Measurements from ENCODE around the gene C2orf15.
A peak's percentile ranks its signal among the peaks of the same experiment; 100 is the strongest.
"Not testable (repeated sequence)": the region's sequence is repeated elsewhere in the genome, so short reads cannot be mapped to it uniquely, and the experiment has no call there.

Gene C2orf15

DNA sequence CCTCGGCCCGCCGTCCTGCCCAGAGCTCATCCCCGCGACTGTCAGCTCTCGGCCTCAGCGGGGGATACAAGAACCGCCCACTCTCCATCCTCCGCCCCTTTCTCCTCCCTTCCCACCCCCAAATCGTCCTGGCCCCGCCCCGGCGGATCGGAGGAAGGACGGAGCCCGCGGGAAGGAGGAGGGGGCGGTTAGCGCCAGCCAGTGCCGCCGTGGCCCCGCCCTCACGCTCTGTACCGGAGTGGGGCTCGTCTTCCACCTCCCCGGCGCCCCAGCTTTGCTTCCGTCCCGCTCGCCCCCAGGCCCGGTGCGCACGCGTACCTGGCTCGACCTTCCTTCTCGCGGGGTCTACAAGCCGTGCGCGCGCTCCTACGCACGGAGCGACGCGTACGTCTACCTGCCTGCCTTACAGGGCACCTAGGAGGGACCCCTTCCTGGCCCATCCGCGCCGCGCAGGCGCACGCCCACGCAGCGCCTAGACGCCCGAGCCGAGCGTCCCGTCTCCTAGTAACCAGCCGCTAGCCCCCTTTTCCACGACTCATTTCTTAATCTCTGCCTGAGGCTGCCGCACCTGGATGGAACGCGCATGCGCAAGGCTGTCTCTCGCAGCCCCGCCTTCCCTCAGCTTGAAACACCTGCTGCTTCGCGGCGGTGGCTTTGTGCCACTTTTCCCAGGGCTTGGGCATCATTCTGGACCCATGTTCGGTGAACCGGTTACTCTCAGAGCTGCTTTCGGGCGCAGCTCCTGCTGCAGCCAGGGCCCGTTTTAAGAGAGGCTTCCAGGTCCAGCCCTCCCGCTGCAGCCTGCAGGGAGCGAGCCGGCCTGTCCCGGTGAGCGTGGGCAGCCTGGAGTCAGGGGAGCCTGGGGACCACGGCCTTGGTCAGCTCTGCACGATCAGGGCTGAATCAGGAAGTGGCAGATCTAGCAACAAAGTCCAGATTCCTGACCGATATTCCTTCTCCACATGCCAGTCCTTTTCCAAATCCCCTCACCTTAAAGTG lies at the start of gene C2orf15:
TSS of gene C2orf15 (plus strand) at position 598 of the 999 bp plus-strand sequence. CDS start 8,852 bp downstream, outside the sequence.
- DNase-seq: peak; percentile 95 to 96

DNA sequence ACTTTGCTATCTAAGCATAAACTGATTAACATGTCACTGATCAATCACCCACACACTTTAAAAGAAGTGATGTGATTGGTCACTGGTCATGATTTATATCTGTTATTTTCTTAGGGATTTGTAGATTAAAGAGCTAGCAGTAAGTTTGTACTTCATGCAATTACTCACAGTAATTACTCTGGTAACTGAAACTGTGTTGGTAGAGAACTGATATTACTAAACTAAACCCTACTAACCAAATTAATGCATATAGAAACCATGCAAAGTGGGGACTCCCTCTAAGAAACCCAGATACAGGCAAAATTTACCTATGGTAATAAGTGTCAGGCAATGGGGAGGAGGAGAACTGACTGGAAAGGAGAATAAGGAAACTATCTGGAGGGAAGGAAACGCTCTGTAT lies 44.8 kb upstream of the C2orf15 start:
- no peak for DNase-seq

- DNase-seq: no peak
Measured at GRCh38 chr2:99101697-99102096, 39.8 kb upstream of the C2orf15 start.

- DNase-seq: no peak
Measured at GRCh38 chr2:99104006-99104405, 37.5 kb upstream of the C2orf15 start.

GRCh38 chr2:99106913-99107312 lies 34.6 kb upstream of the C2orf15 start:
- DNase-seq: no peak

DNA sequence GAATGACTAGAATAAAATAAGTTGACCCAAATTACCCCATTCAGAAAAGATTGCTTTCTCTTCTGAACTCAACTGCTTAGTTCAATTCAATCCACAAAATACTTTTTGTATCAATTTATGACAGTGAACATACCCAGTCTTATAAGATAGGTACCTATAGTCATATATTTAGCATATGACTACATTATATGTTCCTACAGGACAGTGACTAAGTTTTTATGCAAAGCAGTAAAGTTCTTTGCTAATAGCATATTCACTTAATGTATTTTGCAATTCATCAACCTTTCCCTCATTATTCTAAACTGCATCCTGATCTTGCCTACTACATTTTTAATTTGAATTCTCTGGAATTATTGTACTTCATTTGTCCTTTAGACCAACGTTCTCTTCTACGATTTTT lies 30.3 kb upstream of the C2orf15 start:
- no peak for DNase-seq

GRCh38 chr2:99111945-99112344 lies 29.6 kb upstream of the C2orf15 start:
- no peak for DNase-seq

DNA sequence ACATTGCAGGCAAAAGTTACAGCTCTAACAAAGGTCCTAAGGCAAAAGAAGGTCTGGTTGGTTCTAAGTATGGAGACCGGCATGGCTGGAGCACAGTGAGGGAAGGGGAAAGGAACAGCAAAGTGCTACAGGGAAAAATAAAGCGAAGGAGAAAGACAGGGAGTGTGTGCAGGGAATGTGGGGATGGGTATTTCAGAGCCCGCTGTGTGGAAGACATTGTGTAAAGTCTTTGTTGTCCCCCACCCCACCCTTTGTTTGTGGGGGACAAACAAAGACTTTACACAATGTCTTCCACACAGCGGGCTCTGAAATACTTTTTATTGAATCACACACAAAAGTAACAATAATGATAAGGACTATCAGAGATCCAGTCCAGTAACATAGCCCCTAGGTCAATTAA lies 28.9 kb upstream of the C2orf15 start:
- no peak for DNase-seq

DNA sequence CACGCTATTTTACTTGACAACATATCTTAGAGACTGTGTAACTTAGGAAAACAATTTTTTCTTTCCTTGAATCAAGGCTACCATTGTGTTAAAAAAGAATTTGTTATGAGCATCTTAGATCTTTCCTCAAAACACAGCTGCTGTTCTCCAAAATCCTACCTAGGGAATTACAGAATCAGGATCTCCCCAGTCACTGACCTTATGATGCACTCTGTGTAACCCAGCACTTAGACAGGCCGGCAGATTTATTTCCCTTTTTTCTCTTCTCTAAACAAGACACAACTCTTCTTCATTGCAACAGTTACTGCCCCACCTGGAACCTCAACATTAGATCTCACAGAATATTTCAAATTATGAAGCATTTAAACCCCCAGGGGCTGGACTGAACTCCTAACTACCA lies 13.5 kb upstream of the C2orf15 start:
- DNase-seq: no peak

- not testable (repeated sequence) for DNase-seq
Measured at GRCh38 chr2:99135044-99135556, 6.4 kb upstream of the C2orf15 start.

DNA sequence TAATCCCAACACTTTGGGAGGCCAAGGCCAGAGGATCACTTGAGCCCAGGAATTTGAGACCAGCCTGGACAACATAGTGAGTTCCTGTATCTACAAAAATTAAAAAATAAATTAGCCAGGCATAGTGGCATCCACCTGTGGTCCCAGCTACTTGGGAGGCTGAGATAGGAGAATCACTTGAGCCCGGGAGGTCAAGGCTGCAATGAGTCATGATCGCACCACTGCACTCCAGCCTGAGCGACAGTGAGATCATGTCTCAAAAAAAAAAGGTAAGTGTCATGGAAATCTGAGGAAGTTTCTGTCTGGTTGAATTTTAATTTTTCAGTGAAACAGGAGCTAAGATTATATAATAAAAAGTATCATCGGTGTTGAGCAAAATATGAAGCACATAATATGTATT lies 2.5 kb upstream of the C2orf15 start:
- no peak for DNase-seq

DNA sequence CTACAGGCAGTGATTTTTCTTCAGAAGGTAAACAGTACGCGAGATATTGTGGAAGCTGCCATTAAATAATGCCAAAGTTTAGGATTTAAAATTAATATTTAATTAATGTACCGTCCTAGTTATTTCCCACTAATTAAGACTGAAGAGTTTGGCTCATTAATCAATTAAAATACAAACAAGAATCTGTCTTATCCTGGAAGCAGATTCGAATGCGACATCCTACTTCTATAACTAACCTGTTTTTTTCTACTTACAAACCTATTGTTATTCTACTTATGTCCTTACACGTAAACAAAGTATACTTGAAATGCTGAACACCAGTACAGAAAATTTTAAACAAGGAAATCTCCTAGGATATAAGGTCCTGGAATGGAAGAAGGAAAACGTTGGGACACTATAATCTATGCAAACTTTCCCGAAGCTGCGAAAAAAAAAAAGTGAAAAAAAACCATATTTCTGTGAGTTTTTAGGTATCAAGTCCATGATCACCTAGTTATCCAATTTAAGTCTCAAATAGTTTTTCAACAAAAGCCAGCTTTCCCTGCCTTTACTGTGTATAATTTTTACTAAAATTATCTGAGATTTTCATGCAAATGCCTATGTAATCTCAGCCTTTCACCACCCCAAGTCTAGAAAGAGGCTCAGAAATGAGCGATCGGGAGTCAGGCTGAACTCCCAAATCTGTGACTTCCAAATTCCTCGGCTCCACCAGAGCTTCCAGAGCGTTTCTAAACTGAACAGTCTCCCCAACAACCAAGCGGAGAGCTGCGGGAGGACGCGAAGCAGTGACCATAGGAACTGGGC lies 1.2 kb upstream of the C2orf15 start:
- peak in 1 of 2 experiments; percentile 47 for DNase-seq

GRCh38 chr2:99140860-99141109 lies 722 bp upstream of the C2orf15 start:
- DNase-seq: peak in 1 of 2 experiments; percentile 54

DNA sequence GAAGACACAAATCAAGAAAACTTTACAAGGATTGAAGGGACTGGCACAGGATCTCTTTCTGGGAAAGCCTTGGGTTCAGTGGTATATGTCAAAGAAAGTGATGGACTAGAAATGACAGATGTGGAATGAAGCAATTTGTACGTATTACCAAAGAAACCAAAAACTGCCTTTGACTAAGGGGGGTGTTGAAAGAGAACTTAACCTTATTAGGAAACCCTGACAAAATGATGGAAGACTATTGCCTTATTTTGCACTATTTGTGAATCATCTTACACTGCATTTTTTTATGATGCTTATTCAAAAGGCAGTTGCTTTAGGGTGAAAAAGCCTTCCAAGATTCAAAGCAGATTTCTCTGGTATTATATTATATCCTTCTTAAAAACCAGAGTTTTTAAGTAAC lies 9.2 kb downstream of the C2orf15 start:
- no peak for DNase-seq

- DNase-seq: no peak
Measured at GRCh38 chr2:99152199-99152895, 10.8 kb downstream of the C2orf15 start.

DNA sequence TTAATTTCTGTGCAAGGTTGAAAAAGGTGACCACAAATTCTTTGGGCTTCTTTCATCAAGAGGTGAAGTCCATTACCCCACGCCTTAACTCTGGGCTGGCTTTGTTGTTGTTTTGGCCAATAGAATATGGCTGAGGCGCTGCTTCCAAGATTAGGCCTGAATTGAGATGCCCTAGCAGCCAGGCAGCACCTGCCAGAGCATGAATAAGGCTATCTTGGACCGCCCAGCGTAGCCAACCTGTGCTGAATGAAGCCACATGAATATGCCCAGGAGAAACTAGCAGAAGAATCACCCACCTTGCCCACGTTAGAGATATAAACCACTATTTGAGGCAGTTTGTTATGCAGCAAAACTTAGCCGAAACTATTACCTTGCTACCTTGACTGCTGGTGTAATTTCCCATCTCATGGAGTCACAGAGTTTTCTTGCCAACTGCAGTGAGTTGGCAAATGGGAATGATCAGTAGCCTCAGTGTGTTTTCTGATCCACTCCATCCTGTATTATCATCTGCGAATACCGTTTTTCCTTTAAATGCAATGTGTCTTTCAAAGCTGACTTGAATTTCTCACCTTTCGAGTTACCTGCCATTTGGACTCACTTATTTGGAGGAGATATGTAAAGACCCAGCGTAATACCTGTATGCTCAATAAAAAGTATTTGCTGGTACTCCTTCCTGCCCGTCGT lies 12.6 kb downstream of the C2orf15 start:
- peak in 1 of 2 experiments; percentile 5 for DNase-seq

GRCh38 chr2:99154643-99155536 lies 13.4 kb downstream of the C2orf15 start, which contains the start of the genes LIPT1 and TSGA10:
Gene LIPT1 (plus strand): TSS chr2:99154967. CDS start chr2:99161958, 6,991 bp downstream.
Gene TSGA10 (minus strand): TSS chr2:99154942. CDS start chr2:99109439, 45,503 bp downstream.
- DNase-seq: peak; percentile 92 to 95

DNA sequence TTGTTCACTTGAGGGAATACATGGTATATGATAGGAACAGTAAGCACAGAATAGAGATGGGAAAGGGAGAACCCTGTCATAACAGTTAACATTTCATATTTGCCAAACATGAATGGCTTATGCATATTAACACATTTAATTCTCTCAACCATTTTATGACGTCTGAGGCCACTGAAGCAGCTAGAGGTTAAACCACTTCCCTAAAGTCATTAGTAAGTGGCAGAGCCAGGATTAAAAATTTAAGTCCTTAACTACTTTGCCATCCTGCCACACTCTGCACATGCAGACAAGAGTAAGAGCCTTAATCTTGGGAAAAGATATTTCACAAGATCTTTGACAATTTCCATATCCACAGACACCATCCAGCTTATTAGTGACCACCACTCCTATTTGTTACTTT lies 15.4 kb downstream of the C2orf15 start:
- no peak for DNase-seq

GRCh38 chr2:99158599-99158998 lies 17.1 kb downstream of the C2orf15 start:
- DNase-seq: no peak

- DNase-seq: no peak
Measured at GRCh38 chr2:99159594-99159993, 18.1 kb downstream of the C2orf15 start.

DNA sequence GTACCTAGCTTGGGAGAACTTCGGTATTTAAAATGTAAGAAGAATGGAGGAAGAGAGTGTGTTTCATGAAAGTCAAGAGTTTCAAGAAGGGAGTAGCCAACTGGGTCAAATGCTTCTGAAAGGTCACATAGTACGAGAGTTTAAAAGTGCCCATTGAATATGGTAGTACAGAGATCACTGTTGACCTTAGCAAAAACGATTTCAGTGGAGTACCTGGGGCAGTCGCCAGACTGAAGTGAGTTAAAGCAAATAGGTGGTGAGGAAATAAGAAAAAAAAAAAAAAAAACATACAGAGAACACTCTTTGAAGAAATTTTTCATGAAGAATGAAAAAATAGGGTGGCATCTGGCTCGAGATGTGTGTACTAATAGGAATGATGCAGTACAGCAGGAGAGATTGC lies 24.7 kb downstream of the C2orf15 start:
- DNase-seq: no peak

All from SHP77 (cell line).